Measurements from ENCODE around the gene ATG10.

DNA sequence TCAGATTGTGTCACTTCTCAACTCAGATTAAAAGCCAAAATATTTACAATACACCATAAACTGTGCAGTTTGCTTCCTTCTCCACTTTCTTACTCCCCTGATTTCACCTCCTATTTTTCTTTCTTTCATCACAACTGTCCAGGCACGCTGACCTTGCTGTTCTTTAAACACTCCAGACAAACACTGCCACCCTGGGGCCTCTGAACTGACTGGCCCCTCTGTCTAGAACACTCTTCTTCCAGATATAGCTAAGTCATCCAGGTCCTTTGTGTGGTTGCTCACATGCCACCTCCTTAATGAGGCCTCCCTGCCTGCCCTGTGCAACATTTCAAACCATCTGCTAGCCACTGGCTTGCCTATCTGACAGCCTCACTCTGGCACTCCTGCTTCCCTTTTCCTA, 46.6 kb downstream of the ATG10 start:
- no peak for TF ChIP-seq EZH2 (IDR thresholded peaks at IDR 0.05; ENCODE audit: borderline replicate concordance, insufficient read depth, low read length, poor library complexity, severe bottlenecking)
- TF ChIP-seq RAD21 (conservative IDR thresholded peaks at IDR 0.05), result no peak
- TF ChIP-seq POLR2AphosphoS5 (IDR thresholded peaks at IDR 0.05), result no peak
- TF ChIP-seq, protein P1, sequence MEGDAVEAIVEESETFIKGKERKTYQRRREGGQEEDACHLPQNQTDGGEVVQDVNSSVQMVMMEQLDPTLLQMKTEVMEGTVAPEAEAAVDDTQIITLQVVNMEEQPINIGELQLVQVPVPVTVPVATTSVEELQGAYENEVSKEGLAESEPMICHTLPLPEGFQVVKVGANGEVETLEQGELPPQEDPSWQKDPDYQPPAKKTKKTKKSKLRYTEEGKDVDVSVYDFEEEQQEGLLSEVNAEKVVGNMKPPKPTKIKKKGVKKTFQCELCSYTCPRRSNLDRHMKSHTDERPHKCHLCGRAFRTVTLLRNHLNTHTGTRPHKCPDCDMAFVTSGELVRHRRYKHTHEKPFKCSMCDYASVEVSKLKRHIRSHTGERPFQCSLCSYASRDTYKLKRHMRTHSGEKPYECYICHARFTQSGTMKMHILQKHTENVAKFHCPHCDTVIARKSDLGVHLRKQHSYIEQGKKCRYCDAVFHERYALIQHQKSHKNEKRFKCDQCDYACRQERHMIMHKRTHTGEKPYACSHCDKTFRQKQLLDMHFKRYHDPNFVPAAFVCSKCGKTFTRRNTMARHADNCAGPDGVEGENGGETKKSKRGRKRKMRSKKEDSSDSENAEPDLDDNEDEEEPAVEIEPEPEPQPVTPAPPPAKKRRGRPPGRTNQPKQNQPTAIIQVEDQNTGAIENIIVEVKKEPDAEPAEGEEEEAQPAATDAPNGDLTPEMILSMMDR (IDR thresholded peaks at IDR 0.05; ENCODE audit: poor library complexity, severe bottlenecking), result no peak
- no peak for TF ChIP-seq TAF1 (IDR thresholded peaks at IDR 0.05; ENCODE audit: low read depth)
- TF ChIP-seq SMC3 (conservative IDR thresholded peaks at IDR 0.05; ENCODE audit: poor library complexity), result no peak

All from neural cell (in vitro differentiated cells).